HepG2 (cell line): ENCODE data around the gene UBE2S. TPM values are rescaled to one million over a fixed set of nuclear protein-coding genes. Genes with fewer than 3 reads are reported as not detected.

ENCODE experiments used
- ARHGAP35 ChIP-seq: sonication (generic); formaldehyde crosslinking; IDR thresholded peaks from 2 replicates; pipeline ENCODE4 v1.9.0; 2022; ENCODE audit warnings: mild to moderate bottlenecking, inconsistent platforms, moderate library complexity, missing genetic modification reagents, borderline replicate concordance
- CAMTA2 ChIP-seq: sonication (generic); formaldehyde crosslinking; IDR thresholded peaks from 2 replicates; pipeline ENCODE4 v1.4.0; 2020; ENCODE audit warnings: mild to moderate bottlenecking, missing genetic modification reagents, borderline replicate concordance
- CEBPG ChIP-seq: IDR thresholded peaks from 2 replicates; pipeline ENCODE4 v1.6.1; 2016
- EHMT2 ChIP-seq: fragments of 200-600 bp; sonication (generic); IDR thresholded peaks from 2 replicates; pipeline ENCODE4 v1.7.0; 2017; ENCODE audit warnings: antibody characterized with exemption, low read depth, low read length, borderline replicate concordance
- HDAC1 ChIP-seq: sonication (generic); formaldehyde crosslinking; IDR thresholded peaks from 2 replicates; pipeline ENCODE4 v1.5.1; 2020; ENCODE audit warnings: mild to moderate bottlenecking, missing genetic modification reagents
- IRX3 ChIP-seq: sonication (generic); formaldehyde crosslinking; IDR thresholded peaks from 2 replicates; pipeline ENCODE4 v1.8.1; 2023; ENCODE audit warnings: mild to moderate bottlenecking, low read depth, missing genetic modification reagents, borderline replicate concordance
- KLF13 ChIP-seq: sonication (generic); formaldehyde crosslinking; IDR thresholded peaks from 2 replicates; pipeline ENCODE4 v1.4.0; 2020; ENCODE audit warnings: mild to moderate bottlenecking, missing genetic modification reagents
- PPARG ChIP-seq: conservative IDR thresholded peaks from 2 replicates; pipeline ENCODE4 v1.6.1; 2016; ENCODE audit warnings: missing biosample characterization, missing genetic modification reagents
- RFXAP ChIP-seq: sonication (generic); formaldehyde crosslinking; IDR thresholded peaks from 2 replicates; pipeline ENCODE4 v1.4.0; 2020; ENCODE audit warnings: missing genetic modification reagents, borderline replicate concordance
- SALL1 ChIP-seq: sonication (generic); formaldehyde crosslinking; IDR thresholded peaks from 2 replicates; pipeline ENCODE4 v1.8.0; 2022; ENCODE audit warnings: mild to moderate bottlenecking, missing genetic modification reagents
- SMC3 ChIP-seq: IDR thresholded peaks from 2 replicates; pipeline ENCODE4 v1.6.1; 2011; ENCODE audit warnings: low read length, improper control_type of control experiment
- SRSF4 ChIP-seq: fragments of 200-400 bp; formaldehyde crosslinking; IDR thresholded peaks from one replicate; pipeline ENCODE4 v1.6.1; 2018; ENCODE audit warnings: mild to moderate bottlenecking, low read depth, low read length, moderate library complexity; ENCODE audit not compliant: poor library complexity, severe bottlenecking
- ZFP36L2 ChIP-seq: sonication (generic); formaldehyde crosslinking; IDR thresholded peaks from 2 replicates; pipeline ENCODE4 v1.4.0; 2020; ENCODE audit warnings: missing genetic modification reagents
- ZKSCAN1 ChIP-seq: fragments of 150-350 bp; IDR thresholded peaks from 2 replicates; pipeline ENCODE4 v1.6.1; 2014; ENCODE audit warnings: low read length
- ZNF225 ChIP-seq: sonication (generic); formaldehyde crosslinking; IDR thresholded peaks from 2 replicates; pipeline ENCODE4 v1.4.0; 2020; ENCODE audit warnings: mild to moderate bottlenecking, missing genetic modification reagents
- ZNF253 ChIP-seq: sonication (generic); formaldehyde crosslinking; IDR thresholded peaks from 2 replicates; pipeline ENCODE4 v1.8.0; 2022; ENCODE audit warnings: mild to moderate bottlenecking, missing genetic modification reagents, borderline replicate concordance
- ZNF614 ChIP-seq: IDR thresholded peaks from 2 replicates; pipeline ENCODE4 v1.6.1; 2018; ENCODE audit warnings: missing biosample characterization, missing genetic modification reagents, inconsistent platforms, borderline replicate concordance
- ZNF75D ChIP-seq: sonication (generic); formaldehyde crosslinking; IDR thresholded peaks from 2 replicates; pipeline ENCODE4 v1.8.1; 2023; ENCODE audit warnings: missing genetic modification reagents, mild to moderate bottlenecking, borderline replicate concordance
- ZNF883 ChIP-seq: sonication (generic); formaldehyde crosslinking; IDR thresholded peaks from 2 replicates; pipeline ENCODE4 v1.5.1; 2020; ENCODE audit warnings: mild to moderate bottlenecking, missing genetic modification reagents; ENCODE audit errors: not compliant biosample characterization
- ZSCAN20 ChIP-seq: sonication (generic); formaldehyde crosslinking; IDR thresholded peaks from 2 replicates; pipeline ENCODE4 v1.4.0; 2020; ENCODE audit warnings: missing genetic modification reagents, mild to moderate bottlenecking, borderline replicate concordance
- polyA plus RNA-seq, 8 experiments: library from polyadenylated mRNA; depleted of rRNA in 3 of 8; stranded (reverse) in 7 of 8; unstranded in 1 of 8; fragments of >200 nt; fragmentation: Illumina TruSeq in 4 of 8; extraction: Trizol in 4 of 8; gene quantifications; 2 replicates each; pipeline versions ENCODE4 v1.2.1 to v1.2.3, GENCODE V29; 2011 to 2016; ENCODE audit warnings: low read depth in 4 of 8, missing spikeins in 1 of 8, mixed read lengths in 1 of 8; ENCODE audit not compliant: insufficient read depth in 1 of 8
- total RNA-seq, 5 experiments: library from RNA; depleted of rRNA; stranded (reverse); fragments of >200 nt; fragmentation: Illumina TruSeq; extraction: Trizol; gene quantifications; 2 replicates each; pipeline ENCODE4 v1.2.3, GENCODE V29; 2016; ENCODE audit warnings: low read depth in 1 of 5
- TF ChIP-seq, protein P1 (sequence below): sonication (generic); formaldehyde crosslinking; IDR thresholded peaks from 2 replicates; pipeline ENCODE4 v1.4.0; 2020; ENCODE audit warnings: missing genetic modification reagents
- TF ChIP-seq, protein P2 (sequence below): IDR thresholded peaks from 2 replicates; pipeline ENCODE4 v1.6.1; 2016; ENCODE audit warnings: low read depth, control low read depth

UBE2S gene
- total and polyA plus RNA-seq, 2 of the 13 experiments (the other 11 are each of a cell fraction or from before 2014, with no cell fraction given), result 32.2 to 39.3 TPM

DNA sequence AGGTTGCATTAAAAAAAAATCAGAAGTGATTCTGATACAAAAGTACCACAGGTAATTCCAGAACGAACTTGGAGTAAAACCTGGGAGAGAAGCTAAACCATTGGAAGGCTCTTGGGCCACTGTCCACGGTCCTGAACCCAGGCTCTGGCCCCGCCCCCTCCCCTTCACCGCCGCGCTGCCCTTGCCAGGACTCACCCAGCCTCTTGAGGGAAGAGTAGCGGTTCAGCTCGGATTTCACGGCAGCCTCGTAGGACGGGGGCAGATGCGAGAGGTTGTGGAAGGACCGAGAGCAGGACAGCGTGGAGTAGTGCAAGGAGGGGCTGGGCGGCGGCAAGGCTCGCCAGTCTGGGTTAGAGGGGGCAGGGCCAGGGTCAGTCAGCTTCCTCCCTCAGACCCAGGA, 29.8 kb upstream of the UBE2S start (continued):
- TF ChIP-seq ZNF614 (no peak), ZNF225 (CRISPR knock-in tag) (peak; percentile 46; the same call in 1 of the 2 replicates), CAMTA2 (no peak), ZFP36L2 (CRISPR knock-in tag) (0 out of 2 replicates have a peak, but pooled peaks have one; percentile 82), ZSCAN20 (CRISPR knock-in tag) (no peak), RFXAP (CRISPR knock-in tag) (0 out of 2 replicates have a peak, but pooled peaks have one; percentile 25), SALL1 (CRISPR knock-in tag) (peak; percentile 92), ZNF75D (peak; percentile 79; the same call in 1 of the 2 replicates), ARHGAP35 (CRISPR knock-in tag) (peak; percentile 91; the same call in 1 of the 2 replicates), PPARG (0 out of 2 replicates have a peak, but pooled peaks have one; percentile 42), ZNF253 (CRISPR knock-in tag) (no peak), IRX3 (CRISPR knock-in tag) (no peak), KLF13 (CRISPR knock-in tag) (no peak), ZNF883 (CRISPR knock-in tag) (peak; percentile 60), ZKSCAN1 (no peak), CEBPG (no peak), SMC3 (no peak), EHMT2 (peak; percentile 94; the same call in 1 of the 2 replicates), HDAC1 (CRISPR knock-in tag) (peak; percentile 41; the same call in 1 of the 2 replicates), SRSF4 (no peak)
- TF ChIP-seq, protein P1, sequence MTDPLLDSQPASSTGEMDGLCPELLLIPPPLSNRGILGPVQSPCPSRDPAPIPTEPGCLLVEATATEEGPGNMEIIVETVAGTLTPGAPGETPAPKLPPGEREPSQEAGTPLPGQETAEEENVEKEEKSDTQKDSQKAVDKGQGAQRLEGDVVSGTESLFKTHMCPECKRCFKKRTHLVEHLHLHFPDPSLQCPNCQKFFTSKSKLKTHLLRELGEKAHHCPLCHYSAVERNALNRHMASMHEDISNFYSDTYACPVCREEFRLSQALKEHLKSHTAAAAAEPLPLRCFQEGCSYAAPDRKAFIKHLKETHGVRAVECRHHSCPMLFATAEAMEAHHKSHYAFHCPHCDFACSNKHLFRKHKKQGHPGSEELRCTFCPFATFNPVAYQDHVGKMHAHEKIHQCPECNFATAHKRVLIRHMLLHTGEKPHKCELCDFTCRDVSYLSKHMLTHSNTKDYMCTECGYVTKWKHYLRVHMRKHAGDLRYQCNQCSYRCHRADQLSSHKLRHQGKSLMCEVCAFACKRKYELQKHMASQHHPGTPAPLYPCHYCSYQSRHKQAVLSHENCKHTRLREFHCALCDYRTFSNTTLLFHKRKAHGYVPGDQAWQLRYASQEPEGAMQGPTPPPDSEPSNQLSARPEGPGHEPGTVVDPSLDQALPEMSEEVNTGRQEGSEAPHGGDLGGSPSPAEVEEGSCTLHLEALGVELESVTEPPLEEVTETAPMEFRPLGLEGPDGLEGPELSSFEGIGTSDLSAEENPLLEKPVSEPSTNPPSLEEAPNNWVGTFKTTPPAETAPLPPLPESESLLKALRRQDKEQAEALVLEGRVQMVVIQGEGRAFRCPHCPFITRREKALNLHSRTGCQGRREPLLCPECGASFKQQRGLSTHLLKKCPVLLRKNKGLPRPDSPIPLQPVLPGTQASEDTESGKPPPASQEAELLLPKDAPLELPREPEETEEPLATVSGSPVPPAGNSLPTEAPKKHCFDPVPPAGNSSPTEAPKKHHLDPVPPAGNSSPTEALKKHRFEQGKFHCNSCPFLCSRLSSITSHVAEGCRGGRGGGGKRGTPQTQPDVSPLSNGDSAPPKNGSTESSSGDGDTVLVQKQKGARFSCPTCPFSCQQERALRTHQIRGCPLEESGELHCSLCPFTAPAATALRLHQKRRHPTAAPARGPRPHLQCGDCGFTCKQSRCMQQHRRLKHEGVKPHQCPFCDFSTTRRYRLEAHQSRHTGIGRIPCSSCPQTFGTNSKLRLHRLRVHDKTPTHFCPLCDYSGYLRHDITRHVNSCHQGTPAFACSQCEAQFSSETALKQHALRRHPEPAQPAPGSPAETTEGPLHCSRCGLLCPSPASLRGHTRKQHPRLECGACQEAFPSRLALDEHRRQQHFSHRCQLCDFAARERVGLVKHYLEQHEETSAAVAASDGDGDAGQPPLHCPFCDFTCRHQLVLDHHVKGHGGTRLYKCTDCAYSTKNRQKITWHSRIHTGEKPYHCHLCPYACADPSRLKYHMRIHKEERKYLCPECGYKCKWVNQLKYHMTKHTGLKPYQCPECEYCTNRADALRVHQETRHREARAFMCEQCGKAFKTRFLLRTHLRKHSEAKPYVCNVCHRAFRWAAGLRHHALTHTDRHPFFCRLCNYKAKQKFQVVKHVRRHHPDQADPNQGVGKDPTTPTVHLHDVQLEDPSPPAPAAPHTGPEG (CRISPR knock-in tag), result no peak
- TF ChIP-seq, protein P2, sequence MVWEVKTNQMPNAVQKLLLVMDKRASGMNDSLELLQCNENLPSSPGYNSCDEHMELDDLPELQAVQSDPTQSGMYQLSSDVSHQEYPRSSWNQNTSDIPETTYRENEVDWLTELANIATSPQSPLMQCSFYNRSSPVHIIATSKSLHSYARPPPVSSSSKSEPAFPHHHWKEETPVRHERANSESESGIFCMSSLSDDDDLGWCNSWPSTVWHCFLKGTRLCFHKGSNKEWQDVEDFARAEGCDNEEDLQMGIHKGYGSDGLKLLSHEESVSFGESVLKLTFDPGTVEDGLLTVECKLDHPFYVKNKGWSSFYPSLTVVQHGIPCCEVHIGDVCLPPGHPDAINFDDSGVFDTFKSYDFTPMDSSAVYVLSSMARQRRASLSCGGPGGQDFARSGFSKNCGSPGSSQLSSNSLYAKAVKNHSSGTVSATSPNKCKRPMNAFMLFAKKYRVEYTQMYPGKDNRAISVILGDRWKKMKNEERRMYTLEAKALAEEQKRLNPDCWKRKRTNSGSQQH (CRISPR knock-in tag), result peak; percentile 83; the same call in 1 of the 2 replicates
